Uterus (tissue), 4 donors: ENCODE results near the gene PYROXD2. TPM values are rescaled to one million over a fixed set of nuclear protein-coding genes. Genes with fewer than 3 reads are reported as not detected.

ENCODE experiments used
- DNase-seq, 2 donors: peaks; one replicate each; pipeline ENCODE4 v3.0.0-alpha.2; 2019 to 2020
- H3K27ac ChIP-seq, 2 donors: fragments of 200-600 bp; sonication (generic); 1 replicate in 1 of 2; 2 replicates in 1 of 2; pipeline ENCODE4 v1.5.1; 2016 to 2018
- H3K27me3 ChIP-seq, 2 donors: fragments of 200-600 bp; sonication (generic); one replicate each; pipeline ENCODE4 v1.5.1; 2018 to 2019; ENCODE audit warnings: control low read depth in 1 of 2
- H3K36me3 ChIP-seq, 2 donors: fragments of 200-600 bp; sonication (generic); one replicate each; pipeline ENCODE4 v1.5.1; 2019; ENCODE audit warnings: control low read depth in 1 of 2
- H3K4me1 ChIP-seq, 2 donors: fragments of 200-600 bp; sonication (generic); one replicate each; pipeline ENCODE4 v1.5.1; 2018 to 2019; ENCODE audit warnings: control low read depth in 1 of 2
- H3K4me3 ChIP-seq, 2 donors: fragments of 200-600 bp; sonication (generic); 1 replicate in 1 of 2; 2 replicates in 1 of 2; pipeline ENCODE4 v1.5.1; 2018 to 2019; ENCODE audit warnings: mild to moderate bottlenecking in 1 of 2
- H3K9me3 ChIP-seq, 2 donors: fragments of 200-600 bp; sonication (generic); one replicate each; pipeline ENCODE4 v1.5.1; 2019; ENCODE audit warnings: control low read depth in 1 of 2
- POLR2A ChIP-seq, 2 donors: fragments of 450-650 bp; IDR thresholded peaks; one replicate each; pipeline ENCODE4 v1.6.1; 2016; ENCODE audit warnings: antibody characterized with exemption in 2 of 2, mild to moderate bottlenecking in 1 of 2, moderate library complexity in 1 of 2
- intact Hi-C: fragments of 100-400 bp; cut with DNase I; formaldehyde crosslinking; loops from one replicate; pipeline ENCODE4 v1.15.1; 2023; ENCODE audit warnings: low total_unique reads
- total RNA-seq, 4 donors: library from RNA; depleted of rRNA in 3 of 4; stranded (reverse); fragments of >200 nt in 3 of 4; gene quantifications; one replicate each; pipeline versions ENCODE4 v1.1.0 to v1.2.4, GENCODE V29; 2014 to 2023
- TF ChIP-seq, protein P1 (sequence below), 4 experiments: fragments of 200-600 bp in 2 of 4; fragments of 450-650 bp in 2 of 4; sonication (generic) in 2 of 4; IDR thresholded peaks; one replicate each; pipeline ENCODE4 v1.5.1; 2016 to 2019; ENCODE audit warnings: antibody characterized with exemption in 4 of 4, mild to moderate bottlenecking in 2 of 4, moderate library complexity in 1 of 4
- donor health status: DM: yes; HTN: yes; CAD: no.

PYROXD2 gene
- total RNA-seq, 4 donors from 2014 or later = 3.6 to 12.5 (median 7.5) TPM

DNA sequence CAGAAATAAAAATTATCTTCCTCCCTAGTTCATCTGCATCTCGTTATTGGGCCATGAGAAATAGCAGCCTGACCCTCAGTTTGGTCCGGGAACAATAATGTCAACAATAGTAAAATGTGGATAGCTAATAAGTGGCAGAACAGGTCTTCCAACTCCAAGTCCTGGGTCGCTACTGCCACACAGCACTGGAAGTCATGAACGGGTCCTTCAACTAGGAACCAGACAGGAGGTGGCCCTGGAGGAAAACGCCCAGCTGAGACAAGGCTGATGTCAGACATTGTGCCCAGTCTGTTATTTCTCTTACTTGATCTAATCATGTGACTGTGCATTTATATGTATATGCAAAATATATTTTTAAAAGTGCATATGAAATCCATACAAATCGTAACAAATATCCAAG lies 51.8 kb downstream of the PYROXD2 start:
- no peak for DNase-seq

DNA sequence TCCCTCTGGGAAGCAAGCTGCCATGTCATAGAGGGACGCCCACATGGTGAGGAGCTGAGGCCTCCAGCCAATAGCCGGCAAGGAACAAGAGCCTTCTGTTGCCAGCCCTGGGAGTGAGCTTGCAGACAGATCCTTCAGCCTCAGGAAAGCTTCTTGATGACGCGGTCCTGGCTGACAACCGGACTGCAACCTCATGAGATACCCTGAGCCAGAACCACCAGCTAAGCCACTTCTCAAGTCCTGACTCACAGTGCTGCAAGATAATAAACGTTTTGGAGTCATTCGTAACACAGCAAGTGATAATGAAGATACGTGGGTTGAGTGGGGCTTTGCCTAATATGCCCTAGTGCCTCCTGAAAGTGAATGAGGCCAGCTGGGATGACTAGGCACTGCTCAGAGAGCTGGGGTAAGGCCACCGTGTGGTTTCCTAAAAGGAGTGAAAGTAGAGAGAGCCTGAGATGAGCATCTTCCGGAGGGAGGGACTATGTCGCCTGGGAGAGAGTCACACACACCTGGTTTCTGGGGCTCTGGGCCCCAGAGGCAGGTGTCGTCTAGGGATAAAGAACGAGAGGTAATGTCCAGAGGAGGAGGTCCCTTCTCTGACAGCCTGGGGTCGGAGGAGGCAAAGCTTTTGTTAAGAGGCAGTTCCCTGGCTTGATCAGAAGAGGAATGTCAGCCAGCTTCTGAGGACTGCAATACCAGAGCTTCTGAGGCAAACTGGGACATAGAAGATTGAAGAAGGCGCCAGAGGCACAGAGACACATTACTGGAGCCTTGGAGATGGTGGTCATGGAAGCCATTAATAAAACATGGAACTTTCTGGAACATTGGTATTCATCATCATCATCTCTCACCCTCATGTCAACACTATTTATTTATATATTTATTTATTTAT lies 53.6 kb downstream of the PYROXD2 start:
- Histone ChIP-seq H3K36me3 (no peaks in the 10 kb centered on the region), H3K9me3 (no peaks in the 10 kb centered on the region), H3K4me3 (no peak overlapping the region), H3K4me1 (no peaks in the 10 kb centered on the region), H3K27me3 (no peaks in the 10 kb centered on the region), H3K27ac (peak overlapping the region; percentile 55 to 62)
- TF ChIP-seq POLR2A (IDR thresholded peaks at IDR 0.05) = no peak
- TF ChIP-seq, protein P1, sequence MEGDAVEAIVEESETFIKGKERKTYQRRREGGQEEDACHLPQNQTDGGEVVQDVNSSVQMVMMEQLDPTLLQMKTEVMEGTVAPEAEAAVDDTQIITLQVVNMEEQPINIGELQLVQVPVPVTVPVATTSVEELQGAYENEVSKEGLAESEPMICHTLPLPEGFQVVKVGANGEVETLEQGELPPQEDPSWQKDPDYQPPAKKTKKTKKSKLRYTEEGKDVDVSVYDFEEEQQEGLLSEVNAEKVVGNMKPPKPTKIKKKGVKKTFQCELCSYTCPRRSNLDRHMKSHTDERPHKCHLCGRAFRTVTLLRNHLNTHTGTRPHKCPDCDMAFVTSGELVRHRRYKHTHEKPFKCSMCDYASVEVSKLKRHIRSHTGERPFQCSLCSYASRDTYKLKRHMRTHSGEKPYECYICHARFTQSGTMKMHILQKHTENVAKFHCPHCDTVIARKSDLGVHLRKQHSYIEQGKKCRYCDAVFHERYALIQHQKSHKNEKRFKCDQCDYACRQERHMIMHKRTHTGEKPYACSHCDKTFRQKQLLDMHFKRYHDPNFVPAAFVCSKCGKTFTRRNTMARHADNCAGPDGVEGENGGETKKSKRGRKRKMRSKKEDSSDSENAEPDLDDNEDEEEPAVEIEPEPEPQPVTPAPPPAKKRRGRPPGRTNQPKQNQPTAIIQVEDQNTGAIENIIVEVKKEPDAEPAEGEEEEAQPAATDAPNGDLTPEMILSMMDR (IDR thresholded peaks at IDR 0.05) = no peak
- DNase-seq = peak; percentile 83 to 86
- intact Hi-C loops = no loop called here

More for the DNA sequence above, 51.8 kb downstream of the PYROXD2 start:
- TF ChIP-seq, protein P1 (IDR thresholded peaks at IDR 0.05) = no peak
- Histone ChIP-seq H3K36me3 (no peaks in the 10 kb centered on the region), H3K4me3 (no peak overlapping the region), H3K4me1 (no peaks in the 10 kb centered on the region), H3K9me3 (no peaks in the 10 kb centered on the region), H3K27me3 (no peaks in the 10 kb centered on the region), H3K27ac (no peak overlapping the region)
- intact Hi-C loops = no loop called here

DNA sequence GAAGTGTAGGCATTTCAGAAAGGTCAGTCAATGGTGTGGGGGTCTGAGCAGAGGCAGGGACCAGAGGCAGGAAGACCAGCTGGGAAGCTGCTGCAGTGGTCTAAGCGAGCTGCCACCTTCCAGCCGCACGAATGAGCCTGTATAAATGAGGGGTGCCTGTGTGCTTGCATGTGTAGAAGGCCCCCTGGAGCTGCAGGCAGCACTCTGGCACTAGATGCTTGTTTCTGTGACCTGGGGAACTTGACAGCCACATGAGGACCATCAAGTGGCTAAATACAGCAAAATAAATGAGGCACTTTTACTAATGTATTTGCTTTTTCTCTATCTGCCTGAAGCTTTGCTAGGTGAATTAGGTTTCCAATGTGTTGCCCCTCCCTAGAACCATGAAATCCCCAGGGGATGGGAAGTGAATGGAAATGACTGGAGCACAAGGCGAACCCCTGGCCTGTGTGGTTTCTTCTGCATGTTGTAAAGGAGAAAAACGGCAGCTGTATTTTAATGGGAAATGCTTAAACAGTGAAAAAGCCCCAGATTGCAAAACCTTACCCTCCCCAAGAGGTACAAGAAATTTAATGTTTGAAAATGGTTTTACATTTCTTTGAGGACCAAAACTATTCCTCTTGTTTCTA lies 57.7 kb downstream of the PYROXD2 start:
- no peak for TF ChIP-seq POLR2A (IDR thresholded peaks at IDR 0.05)
- intact Hi-C loops = no loop called here
- Histone ChIP-seq H3K27ac (no peak overlapping the region), H3K9me3 (no peaks in the 10 kb centered on the region), H3K4me3 (no peak overlapping the region), H3K36me3 (no peaks in the 10 kb centered on the region), H3K4me1 (no peaks in the 10 kb centered on the region), H3K27me3 (no peaks in the 10 kb centered on the region)
- DNase-seq = no peak

DNA sequence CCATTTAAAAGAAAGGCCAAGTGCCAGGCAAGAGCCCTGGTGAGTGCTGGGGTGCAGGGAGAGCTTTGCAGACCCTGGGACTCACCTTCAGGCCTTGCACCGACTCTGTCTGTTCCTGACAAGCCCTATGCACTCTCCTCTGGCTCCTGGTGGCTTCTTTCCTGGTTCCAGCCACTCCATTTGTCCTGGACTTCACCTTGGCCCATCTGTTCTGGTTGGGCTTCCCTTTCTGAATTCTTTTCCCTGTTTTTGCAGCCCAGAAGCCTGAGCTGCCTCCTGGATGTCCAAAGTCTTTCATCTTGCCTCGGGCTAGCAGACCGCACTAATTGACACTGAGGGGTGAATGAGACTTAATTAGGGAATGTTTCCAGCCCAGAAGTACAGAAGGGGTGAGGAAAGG lies 60.5 kb downstream of the PYROXD2 start:
- no peaks in the 10 kb centered on the region for H3K9me3 ChIP-seq
- H3K4me1 ChIP-seq = peaks cover 0 to 3% of the 10 kb centered on the region in 2 donors
- H3K36me3 ChIP-seq = no peaks in the 10 kb centered on the region
- no peaks in the 10 kb centered on the region for H3K27me3 ChIP-seq
- no peak for DNase-seq
- intact Hi-C loops = no loop called here
- TF ChIP-seq, protein P1 (IDR thresholded peaks at IDR 0.05) = no peak
- no peak for TF ChIP-seq POLR2A (IDR thresholded peaks at IDR 0.05)
- no peak overlapping the region for H3K4me3 ChIP-seq
- H3K27ac ChIP-seq = no peak overlapping the region

DNA sequence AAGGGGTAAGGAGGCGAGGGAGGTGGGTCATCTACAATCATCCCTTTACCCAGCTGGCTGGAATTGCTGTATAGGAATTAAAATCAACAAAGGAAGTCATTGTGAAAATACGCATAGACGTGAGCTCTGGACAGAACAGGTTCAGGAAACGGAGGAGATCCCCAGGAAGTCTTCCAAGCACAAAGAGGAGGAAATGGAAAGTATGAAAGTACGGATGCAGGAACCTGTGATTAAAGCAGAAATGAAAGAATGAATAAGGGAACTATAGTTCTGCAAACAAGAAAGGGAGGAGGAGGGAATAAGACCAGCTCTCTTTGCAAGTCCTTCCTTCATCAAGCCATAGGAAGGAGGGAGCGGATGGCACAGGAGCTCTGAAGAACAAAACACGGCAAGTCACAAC lies 61.8 kb downstream of the PYROXD2 start:
- no peak overlapping the region for H3K27ac ChIP-seq
- no peaks in the 10 kb centered on the region for H3K36me3 ChIP-seq
- TF ChIP-seq POLR2A (IDR thresholded peaks at IDR 0.05) = no peak
- TF ChIP-seq, protein P1 (IDR thresholded peaks at IDR 0.05) = no peak
- H3K4me1 ChIP-seq = peaks cover 0 to 3% of the 10 kb centered on the region in 2 donors
- intact Hi-C loops = no loop called here
- H3K9me3 ChIP-seq = no peaks in the 10 kb centered on the region
- no peak overlapping the region for H3K4me3 ChIP-seq
- no peak for DNase-seq
- H3K27me3 ChIP-seq = no peaks in the 10 kb centered on the region
